Mucosa of rectum (tissue), 2 donors: ENCODE results near the gene S1PR1.
A peak's percentile ranks its signal among the peaks of the same experiment; 100 is the strongest.

Experiments used
- H3K27ac ChIP-seq, 2 donors: one replicate each; pipeline ENCODE4 v1.7.0; 2013; ENCODE audit warnings: inconsistent platforms in 2 of 2, low read depth in 2 of 2, low read length in 2 of 2
- H3K27me3 ChIP-seq, 2 donors: one replicate each; pipeline ENCODE4 v1.7.0; 2013; ENCODE audit warnings: low read length in 2 of 2; ENCODE audit not compliant: control insufficient read depth in 2 of 2, insufficient read depth in 2 of 2
- H3K36me3 ChIP-seq, 2 donors: one replicate each; pipeline ENCODE4 v1.7.0; 2013; ENCODE audit warnings: low read length in 2 of 2; ENCODE audit not compliant: control insufficient read depth in 2 of 2, insufficient read depth in 2 of 2
- H3K4me1 ChIP-seq, 2 donors: one replicate each; pipeline ENCODE4 v1.7.0; 2013; ENCODE audit warnings: low read length in 2 of 2, mild to moderate bottlenecking in 1 of 2; ENCODE audit not compliant: control insufficient read depth in 2 of 2, insufficient read depth in 2 of 2
- H3K4me3 ChIP-seq, 2 donors: one replicate each; pipeline ENCODE4 v1.7.0; 2013; ENCODE audit warnings: low read length in 2 of 2
- H3K9ac ChIP-seq, 2 donors: one replicate each; pipeline ENCODE4 v1.7.0; 2013; ENCODE audit warnings: low read length in 2 of 2, low read depth in 1 of 2, mild to moderate bottlenecking in 1 of 2
- H3K9me3 ChIP-seq, 2 donors: one replicate each; pipeline ENCODE4 v1.7.0; 2013; ENCODE audit warnings: low read length in 2 of 2; ENCODE audit not compliant: control insufficient read depth in 2 of 2
- donor health status: healthy.
- donor health status: Normal muscosa, but diverticular disease.

S1PR1 gene

GRCh38 chr1:101243751-101244150 lies 6.9 kb downstream of the S1PR1 start:
- no peak overlapping the region for H3K4me3 ChIP-seq
- H3K9me3 ChIP-seq = no peaks in the 10 kb centered on the region
- peaks cover 5 to 17% of the 10 kb centered on the region in 2 donors for H3K27me3 ChIP-seq
- H3K36me3 ChIP-seq = no peaks in the 10 kb centered on the region
- no peak overlapping the region for H3K27ac ChIP-seq
- peaks cover 0 to 5% of the 10 kb centered on the region in 2 donors for H3K4me1 ChIP-seq
- H3K9ac ChIP-seq = no peak overlapping the region

- Histone ChIP-seq H3K4me1 (peaks cover 0 to 5% of the 10 kb centered on the region in 2 donors), H3K9ac (no peak overlapping the region), H3K27ac (no peak overlapping the region), H3K27me3 (peaks cover 3 to 17% of the 10 kb centered on the region in 2 donors), H3K9me3 (no peaks in the 10 kb centered on the region), H3K4me3 (no peak overlapping the region), H3K36me3 (no peaks in the 10 kb centered on the region)
These were observed 8.0 kb downstream of the S1PR1 start for GRCh38 chr1:101244842-101245241.

GRCh38 chr1:101245246-101245927 lies 8.6 kb downstream of the S1PR1 start:
- no peaks in the 10 kb centered on the region for H3K9me3 ChIP-seq
- H3K27ac ChIP-seq = no peak overlapping the region
- H3K4me3 ChIP-seq = no peak overlapping the region
- H3K27me3 ChIP-seq = peaks cover 2 to 17% of the 10 kb centered on the region in 2 donors
- H3K4me1 ChIP-seq = peaks cover 0 to 5% of the 10 kb centered on the region in 2 donors
- no peaks in the 10 kb centered on the region for H3K36me3 ChIP-seq
- no peak overlapping the region for H3K9ac ChIP-seq

- Histone ChIP-seq H3K4me1 (peaks cover 0 to 5% of the 10 kb centered on the region in 2 donors), H3K27ac (no peak overlapping the region), H3K9ac (no peak overlapping the region), H3K9me3 (no peaks in the 10 kb centered on the region), H3K4me3 (no peak overlapping the region), H3K36me3 (no peaks in the 10 kb centered on the region), H3K27me3 (peaks cover 2 to 7% of the 10 kb centered on the region in 2 donors)
These were observed 10.8 kb downstream of the S1PR1 start for GRCh38 chr1:101247404-101248287.

- peaks cover 2 to 7% of the 10 kb centered on the region in 2 donors for H3K27me3 ChIP-seq
- H3K9ac ChIP-seq = no peak overlapping the region
- peaks cover 0 to 5% of the 10 kb centered on the region in 2 donors for H3K4me1 ChIP-seq
- no peaks in the 10 kb centered on the region for H3K9me3 ChIP-seq
- H3K36me3 ChIP-seq = no peaks in the 10 kb centered on the region
- no peak overlapping the region for H3K4me3 ChIP-seq
- H3K27ac ChIP-seq = no peak overlapping the region
These were observed 13.4 kb downstream of the S1PR1 start for GRCh38 chr1:101250222-101250621.

- H3K27ac ChIP-seq = no peak overlapping the region
- no peaks in the 10 kb centered on the region for H3K9me3 ChIP-seq
- H3K4me1 ChIP-seq = peaks cover 0 to 3% of the 10 kb centered on the region in 2 donors
- no peaks in the 10 kb centered on the region for H3K36me3 ChIP-seq
- H3K9ac ChIP-seq = no peak overlapping the region
- no peak overlapping the region for H3K4me3 ChIP-seq
- peaks cover 2 to 7% of the 10 kb centered on the region in 2 donors for H3K27me3 ChIP-seq
These were observed 13.9 kb downstream of the S1PR1 start for GRCh38 chr1:101250656-101251272.

GRCh38 chr1:101251504-101251903 lies 14.7 kb downstream of the S1PR1 start:
- H3K9me3 ChIP-seq = no peaks in the 10 kb centered on the region
- H3K27ac ChIP-seq = no peak overlapping the region
- H3K9ac ChIP-seq = no peak overlapping the region
- peaks cover 0 to 7% of the 10 kb centered on the region in 2 donors for H3K27me3 ChIP-seq
- H3K4me1 ChIP-seq = no peaks in the 10 kb centered on the region
- H3K36me3 ChIP-seq = no peaks in the 10 kb centered on the region
- H3K4me3 ChIP-seq = no peak overlapping the region

GRCh38 chr1:101253976-101254674 lies 17.3 kb downstream of the S1PR1 start:
- Histone ChIP-seq H3K27me3 (no peaks in the 10 kb centered on the region), H3K4me3 (no peak overlapping the region), H3K36me3 (no peaks in the 10 kb centered on the region), H3K27ac (no peak overlapping the region), H3K4me1 (peaks cover 0 to 6% of the 10 kb centered on the region in 2 donors), H3K9me3 (no peaks in the 10 kb centered on the region), H3K9ac (no peak overlapping the region)

GRCh38 chr1:101257500-101258325 lies 20.9 kb downstream of the S1PR1 start:
- no peak overlapping the region for H3K4me3 ChIP-seq
- H3K9ac ChIP-seq = no peak overlapping the region
- no peaks in the 10 kb centered on the region for H3K27me3 ChIP-seq
- H3K36me3 ChIP-seq = no peaks in the 10 kb centered on the region
- peaks cover 3 to 9% of the 10 kb centered on the region in 2 donors for H3K4me1 ChIP-seq
- H3K9me3 ChIP-seq = no peaks in the 10 kb centered on the region
- peak overlapping the region in 1 of 2 donors; percentile 43 for H3K27ac ChIP-seq
